Stimulated activated CD4-positive, alpha-beta T cell treated with anti-CD3 and anti-CD28 coated beads, Interleukin-12 subunit alpha, Interleukin-12 subunit beta, amount 100 ng/mL, for 4 hours (primary cell): ENCODE results near the gene TRIM44.
"Not testable (repeated sequence)": the region's sequence is repeated elsewhere in the genome, so short reads cannot be mapped to it uniquely, and the experiment has no call there.

Source experiments
- DNase-seq: peaks from one replicate; pipeline ENCODE4 v3.0.0-alpha.2; 2020

The TRIM44 gene

DNA sequence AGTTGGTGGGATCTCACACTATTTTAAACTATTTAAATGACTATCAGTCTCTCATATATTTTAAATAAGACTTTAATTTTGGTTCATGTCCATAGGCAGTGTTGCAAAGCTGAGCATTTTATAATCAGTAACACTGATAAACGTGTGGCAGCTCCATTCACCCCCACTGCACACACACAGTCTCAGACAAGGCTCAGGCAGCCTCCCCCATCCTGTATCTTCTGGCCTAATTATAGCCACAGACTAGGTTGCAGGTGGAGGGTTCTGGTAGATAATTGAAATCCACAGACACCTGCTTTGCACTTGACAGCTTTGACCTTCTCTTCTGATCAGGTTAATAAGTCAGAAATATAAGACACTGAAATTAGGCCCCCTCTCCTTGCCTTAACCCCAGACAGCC is 162.8 kb downstream of the TRIM44 start:
- no peak for DNase-seq

DNA sequence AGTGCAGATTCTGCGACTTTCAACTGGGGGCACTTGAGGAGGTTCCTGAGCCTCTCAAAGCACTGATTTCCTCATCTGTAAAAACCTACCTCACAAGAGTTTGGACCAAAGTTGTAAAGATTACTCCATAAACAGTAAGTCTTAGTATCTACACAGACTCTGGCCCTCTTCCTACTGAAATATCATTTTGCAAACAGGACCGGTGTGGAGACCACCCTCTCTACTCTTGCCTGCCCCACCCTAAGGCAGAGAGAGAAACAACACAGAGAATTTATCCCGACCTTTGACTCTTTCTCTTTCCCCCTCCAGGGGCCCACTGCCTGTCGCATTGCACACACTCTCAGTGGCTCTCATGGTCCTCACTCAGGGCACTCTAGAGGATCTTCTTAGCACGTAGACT is 163.4 kb downstream of the TRIM44 start:
- no peak for DNase-seq

DNA sequence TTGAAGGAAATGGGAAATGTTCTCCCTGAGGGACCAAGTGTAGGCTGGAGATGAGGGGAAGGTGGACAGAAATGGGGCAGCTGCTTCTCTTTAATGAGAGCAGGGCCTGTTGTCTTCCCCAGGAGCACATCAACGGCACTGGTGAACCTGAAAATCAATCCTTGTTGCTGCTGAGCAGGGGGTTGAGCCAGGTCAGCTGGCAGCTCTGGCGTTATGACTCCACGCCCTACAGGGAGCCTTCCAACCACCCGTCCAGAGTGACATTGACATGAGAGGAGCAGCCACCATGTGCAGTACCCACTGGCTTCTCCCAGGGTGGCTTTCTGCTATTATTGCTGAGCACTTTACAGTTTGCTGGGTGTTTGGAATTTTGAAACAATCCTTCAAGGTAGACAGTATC is 164.4 kb downstream of the TRIM44 start:
- no peak for DNase-seq

DNA sequence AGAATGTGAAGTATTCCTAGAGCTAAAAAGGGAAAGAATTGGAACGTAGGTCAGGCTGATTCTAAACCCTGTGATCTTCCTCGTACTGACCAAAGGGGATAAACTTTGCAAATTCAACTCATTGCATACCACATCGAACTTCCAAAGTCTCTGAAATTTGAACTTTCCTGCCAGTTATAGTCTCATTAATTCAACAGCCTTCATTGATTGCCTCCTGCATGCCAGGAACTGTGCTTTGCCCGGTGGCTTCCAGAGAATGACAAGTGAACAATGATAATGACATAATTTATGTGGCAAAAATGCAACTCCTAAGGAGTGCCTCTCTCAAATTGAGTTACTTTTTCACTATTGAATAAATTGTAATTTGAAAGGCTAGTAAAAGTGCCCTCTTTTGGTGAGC is 173.6 kb downstream of the TRIM44 start:
- no peak for DNase-seq

DNA sequence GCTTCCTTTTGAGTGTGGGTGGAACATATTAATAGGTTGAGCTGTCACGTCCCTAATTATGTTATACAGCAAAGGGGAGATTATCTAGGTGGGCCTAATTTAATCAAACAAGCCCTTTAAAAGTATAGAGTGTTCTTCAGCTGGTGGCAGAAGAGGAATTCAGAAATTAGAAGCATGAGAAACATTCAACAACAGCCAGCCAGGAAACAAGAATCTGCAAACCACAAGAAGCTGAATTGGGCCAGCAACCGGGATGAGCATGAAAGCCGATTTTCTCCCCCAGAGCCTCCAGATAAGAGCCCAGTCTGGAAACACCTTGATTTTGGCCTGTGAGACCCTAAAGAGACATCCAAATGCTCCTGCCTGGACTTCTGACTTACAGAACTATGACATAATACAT is 175.5 kb downstream of the TRIM44 start:
- no peak for DNase-seq

DNA sequence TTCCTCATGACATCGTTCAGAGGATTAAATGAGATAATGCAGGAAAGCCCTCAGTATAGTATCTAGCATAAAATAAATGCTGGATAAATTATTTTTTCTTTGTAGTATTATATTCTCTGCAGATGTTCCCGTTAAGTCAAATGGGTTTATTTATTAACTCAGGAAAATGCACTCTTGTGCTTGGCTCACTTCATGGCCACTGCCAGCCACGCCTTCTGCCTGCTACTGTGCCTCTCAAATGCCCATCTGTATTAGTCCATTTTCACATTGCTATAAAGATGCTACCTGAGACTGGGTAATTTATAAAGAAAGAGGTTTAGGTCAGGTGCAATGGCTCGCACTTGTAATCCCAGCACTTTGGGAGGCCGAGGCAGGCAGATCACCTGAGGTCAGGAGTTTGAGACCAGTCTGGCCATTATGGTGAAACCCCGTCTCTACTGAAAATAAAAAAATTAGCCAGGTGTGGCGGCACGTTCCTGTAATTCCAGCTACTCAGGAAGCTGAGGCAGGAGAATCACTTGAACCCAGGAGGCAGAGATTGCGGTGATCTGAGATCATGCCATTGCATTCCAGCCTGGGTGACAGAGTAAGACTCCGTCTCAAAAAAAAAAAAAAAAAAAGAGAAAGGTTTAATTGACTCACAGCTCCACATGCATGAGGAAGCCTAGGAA is 176.3 kb downstream of the TRIM44 start:
- not testable (repeated sequence) for DNase-seq

DNA sequence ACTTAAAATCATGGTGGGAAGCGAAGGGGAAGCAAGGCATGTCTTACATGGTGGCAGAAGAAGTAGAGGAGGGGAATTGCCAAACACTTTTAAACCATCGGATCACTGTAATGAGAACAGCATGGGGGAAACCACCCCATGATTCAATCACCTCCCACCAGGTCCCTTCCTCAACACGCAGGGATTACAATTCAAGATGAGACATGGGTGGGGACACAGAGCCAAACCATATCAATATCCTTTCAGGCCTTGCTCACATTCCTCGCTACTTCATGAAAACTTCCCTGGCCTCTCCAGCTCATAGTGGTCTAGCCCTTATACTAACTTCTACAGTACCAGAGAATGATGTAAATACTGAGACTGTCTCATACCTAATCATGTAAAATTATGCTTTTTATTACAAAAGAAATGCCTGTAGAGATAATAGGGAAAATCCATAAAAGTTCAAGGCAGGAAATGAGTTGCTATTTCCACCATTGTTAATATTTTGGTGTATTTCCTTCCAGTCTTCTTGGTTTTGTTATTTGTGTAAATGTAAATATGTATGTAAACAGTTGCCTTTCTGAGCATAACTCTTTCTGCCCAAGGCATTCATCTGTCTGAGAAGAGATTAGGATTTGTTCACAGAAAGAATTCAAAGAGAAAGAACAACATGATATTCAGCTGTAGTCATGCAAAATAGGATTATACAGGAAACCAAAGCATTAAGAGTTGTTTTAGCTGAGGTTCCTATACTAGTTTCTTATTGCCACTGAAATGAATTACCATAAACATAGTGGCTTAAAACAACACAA is 177.0 kb downstream of the TRIM44 start:
- DNase-seq = no peak

DNA sequence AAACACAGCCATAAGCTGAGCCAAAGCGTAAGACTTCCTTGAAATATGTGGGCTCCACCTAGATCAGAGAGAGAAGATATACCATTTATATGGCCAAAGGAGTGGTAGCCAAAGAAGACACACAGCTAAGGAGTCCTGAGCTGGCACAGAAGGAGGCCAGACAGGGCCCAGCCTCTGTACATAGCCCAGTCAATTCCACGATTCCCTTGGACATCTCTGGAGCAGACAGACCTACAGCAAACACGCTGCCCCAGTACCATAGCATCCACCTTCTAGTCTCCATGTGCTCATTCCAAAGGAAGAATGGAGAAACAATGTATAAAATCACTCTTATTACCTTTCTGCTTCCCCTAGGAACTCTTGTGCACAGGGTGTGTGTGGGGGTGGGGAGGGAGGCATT is 179.2 kb downstream of the TRIM44 start:
- no peak for DNase-seq

DNA sequence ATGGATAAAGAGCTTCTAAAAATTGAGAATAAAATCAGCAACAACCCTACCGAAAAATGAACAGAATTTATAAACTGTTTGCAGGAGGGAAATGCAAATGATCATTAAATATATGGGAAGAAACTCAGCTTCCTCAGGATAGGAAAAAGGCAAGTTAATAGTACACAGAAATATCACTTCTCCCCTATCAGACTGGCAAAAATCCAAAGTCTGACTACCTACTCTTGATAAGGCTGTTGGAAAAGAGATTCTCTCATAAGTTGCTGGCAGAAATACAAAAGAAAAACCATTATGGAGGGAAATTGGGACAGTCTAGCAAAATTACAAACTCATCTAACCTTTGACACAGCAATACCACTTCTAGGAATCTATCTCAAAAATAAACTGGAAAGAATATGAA is 180.4 kb downstream of the TRIM44 start:
- DNase-seq = no peak

DNA sequence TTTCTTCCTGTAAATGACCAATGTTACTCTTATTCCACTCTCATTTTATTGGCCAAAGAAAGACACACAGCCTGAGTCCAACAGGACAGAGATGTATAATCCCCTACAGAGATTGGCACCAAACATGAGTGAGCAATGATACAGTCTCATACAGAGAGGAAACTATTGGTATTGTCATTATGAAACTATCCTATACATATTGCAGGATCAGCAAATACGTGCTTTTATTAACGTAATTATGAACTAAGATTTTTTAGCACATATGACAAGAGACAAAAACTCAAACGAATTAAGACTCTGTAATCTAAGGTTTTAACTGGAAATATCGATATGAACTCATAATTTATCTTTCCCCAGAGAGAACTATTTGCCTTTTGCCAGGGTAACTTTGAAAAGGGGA is 182.0 kb downstream of the TRIM44 start:
- no peak for DNase-seq

DNA sequence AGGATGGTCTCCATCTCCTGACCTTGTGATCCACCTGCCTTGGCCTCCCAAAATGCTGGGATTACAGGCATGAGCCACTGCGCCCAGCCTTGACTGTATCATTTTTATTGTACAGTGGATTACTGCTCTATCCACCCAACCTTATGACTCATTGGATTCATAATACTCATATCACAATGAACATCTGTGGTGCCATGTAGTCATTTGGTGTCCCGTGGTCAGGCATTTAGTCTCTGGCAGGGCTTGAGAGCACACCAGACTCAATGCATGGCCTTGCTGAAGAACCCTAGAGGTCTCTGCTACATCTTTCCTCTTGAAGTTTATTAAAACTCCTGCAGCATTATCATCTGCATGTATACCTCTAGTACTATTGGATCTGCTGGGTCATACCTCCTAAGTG is 183.3 kb downstream of the TRIM44 start:
- no peak for DNase-seq

DNA sequence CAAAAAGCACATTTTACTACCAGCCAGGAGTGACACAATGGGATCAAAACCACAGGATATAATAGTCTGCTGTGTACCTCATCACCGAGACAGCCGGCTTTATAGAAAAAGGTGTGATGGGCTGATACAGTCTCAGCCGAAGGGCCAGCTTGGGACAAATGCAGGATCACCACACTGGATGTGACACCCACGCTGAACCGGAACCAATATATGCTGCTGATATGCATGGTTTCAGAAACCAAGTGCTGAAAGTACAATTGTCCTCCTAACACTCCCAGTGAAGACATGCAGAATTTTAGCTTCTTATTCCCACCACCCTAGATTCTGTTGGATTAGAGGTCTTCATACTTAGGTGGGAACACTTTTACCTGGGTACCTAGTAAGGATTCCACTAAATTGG is 184.3 kb downstream of the TRIM44 start:
- no peak for DNase-seq

DNA sequence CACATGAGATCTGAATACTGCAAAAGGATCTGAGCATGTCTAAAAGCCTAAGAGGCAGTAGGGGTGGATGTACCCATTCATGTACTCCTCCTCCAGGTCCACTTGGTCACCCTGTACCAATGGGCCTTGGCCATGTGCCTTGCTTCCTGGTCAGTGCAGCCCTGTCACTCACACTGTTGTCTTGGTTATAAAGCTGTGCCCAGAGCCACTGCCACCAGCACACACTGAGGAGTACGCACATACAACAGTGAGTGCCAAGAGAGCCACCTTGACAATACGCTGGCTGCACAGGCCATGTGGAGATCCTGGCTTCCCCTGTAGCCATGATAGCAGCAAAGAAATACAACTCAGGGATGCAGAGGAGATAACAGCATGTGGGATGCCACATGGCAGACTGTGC is 184.9 kb downstream of the TRIM44 start:
- DNase-seq = no peak

DNA sequence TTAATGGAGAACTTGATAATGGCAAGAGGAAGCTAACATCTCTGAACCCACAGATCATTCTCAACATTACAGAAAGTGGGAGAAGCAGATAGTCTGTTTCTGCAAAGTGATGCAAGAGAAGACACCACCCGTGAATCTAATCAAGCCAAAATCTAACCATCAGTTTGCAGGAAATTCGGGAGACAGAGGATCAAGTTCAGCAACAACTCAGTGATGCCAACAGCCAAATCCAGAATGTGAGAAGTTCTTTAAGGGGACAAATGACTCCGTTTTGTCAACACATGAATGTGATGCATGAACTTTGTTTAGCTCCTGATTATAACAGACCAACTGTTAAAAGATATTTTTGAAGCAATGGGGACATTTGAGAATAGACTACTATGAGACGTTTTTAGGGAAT is 186.0 kb downstream of the TRIM44 start:
- no peak for DNase-seq

DNA sequence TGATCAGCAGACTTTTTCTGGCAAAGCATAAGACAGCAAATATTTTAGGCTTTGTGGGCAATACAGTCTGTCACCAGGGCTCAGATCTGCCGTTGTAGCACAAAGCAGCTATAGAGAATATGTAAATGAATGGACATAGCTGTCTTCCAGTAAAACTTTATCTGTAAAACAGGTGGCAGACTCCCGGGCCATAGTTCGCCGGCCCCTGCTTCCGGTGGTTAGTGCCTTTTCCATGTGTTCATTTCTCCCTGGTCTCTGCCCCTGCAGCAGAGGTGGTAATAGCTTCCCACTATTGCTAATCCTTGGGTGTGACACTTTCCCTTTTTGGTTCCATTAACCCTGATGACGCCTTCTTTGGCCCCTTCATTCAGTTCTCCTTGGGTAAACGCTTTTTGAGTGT is 187.6 kb downstream of the TRIM44 start:
- DNase-seq = no peak

DNA sequence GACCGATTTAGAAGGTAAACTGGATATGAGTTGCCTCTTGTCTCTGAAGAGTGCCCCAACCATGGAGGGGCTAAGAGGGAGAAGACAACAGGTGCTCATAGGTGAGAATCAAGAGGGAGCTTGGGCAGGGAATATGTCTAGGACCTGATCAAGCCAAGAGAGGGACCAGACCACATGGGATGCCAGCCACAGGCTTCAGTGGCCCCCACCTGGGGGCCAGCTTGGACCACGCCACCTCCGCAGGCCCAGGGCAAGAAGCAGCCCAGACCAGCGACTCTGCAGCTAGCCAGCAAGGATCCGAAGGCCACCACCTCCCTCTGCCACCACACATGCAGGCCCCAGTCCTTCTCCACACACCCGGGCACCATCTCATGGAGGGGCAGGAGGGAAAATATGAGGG is 188.8 kb downstream of the TRIM44 start:
- DNase-seq = no peak

DNA sequence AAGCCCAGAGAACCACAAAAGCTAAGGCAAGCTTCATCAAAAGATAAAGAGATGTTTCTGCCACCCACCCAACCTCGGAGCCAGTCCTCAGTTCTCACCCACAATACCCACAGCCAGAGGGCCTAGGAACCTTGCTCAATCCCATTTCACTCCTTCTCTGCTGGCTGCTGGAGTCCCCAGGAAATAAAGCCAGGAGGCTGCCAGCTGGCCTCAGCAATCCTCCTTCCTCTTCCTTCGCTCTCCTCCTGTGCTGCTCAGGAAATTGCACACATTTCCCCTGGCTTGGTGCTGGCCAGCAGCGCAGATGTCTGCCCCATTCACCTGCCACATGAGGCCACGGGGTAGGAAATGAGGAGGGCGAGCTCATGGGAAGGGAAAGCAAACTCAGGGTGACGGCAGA is 189.5 kb downstream of the TRIM44 start:
- no peak for DNase-seq

DNA sequence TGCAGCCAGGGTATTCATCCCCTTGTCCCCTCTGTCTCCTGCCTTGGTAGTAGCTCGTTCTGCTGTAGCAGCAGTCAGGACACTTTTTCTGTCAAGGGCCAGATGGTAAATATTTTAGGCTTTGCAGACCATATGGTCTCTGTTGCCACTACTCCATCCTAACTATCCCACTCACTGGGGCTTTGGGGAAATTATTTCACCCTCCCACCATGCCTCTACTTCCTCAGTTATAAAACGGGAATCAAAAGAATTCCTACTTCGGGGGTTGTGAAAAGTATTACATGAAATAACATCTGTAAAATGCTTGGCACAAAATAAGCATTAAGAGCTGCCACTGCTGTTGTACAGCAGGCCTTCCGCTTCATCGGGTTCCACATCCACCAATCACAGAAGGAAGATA is 191.4 kb downstream of the TRIM44 start:
- no peak for DNase-seq

DNA sequence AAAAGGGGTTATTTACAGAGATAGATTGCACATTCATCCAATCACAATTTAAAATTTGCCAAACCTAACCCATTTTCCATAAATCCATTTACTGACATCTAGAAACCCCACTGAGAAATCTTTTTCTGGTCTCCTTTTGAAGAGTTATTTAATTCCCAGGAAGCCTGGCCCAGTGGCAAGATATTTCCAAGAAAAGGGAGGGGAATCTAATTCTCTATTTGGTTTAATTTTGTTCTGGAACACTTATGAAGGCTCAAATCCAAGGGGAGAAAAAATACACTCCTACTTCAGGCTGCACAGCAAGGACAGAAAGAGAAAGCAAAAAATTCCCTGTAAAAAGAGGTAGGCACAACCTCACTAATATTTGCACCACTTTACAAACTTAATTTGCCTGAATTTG is 193.1 kb downstream of the TRIM44 start:
- DNase-seq = no peak

DNA sequence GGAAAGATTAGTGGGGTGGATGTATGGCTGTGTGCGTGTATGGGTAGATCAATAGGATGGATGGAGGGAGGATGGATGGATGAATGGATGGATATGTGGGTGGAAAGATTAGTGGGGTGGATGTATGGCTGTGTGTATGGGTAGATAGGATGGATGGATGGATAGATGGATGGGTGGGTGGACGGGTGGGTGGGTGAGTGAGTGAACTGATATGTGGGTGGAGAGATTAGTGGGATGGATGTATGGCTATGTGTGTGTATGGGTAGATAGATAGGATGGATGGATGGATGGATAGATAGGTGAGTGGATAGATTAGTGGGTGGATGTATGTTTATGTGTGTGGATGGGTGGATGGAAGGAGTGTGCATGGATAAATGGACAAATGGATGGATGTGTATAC is 193.7 kb downstream of the TRIM44 start:
- no peak for DNase-seq

DNA sequence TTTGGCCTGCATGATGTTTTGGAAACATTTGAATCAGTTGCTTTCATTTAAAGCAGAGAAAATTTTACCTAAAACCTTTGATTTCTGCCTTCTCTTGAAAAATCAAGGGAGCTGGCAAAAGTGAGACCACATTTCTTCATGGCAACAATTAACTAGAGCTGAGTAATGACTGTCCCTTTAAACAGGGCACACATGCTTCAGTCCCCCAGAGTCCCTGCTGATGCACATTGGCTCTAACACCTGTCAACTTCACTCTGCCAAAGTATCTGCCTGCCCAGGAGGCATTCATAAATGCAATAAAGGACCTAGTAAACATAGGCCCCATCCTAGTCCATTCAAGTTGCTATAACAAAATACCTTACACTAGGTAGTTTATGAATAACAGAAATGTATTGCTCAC is 194.2 kb downstream of the TRIM44 start:
- DNase-seq = no peak

DNA sequence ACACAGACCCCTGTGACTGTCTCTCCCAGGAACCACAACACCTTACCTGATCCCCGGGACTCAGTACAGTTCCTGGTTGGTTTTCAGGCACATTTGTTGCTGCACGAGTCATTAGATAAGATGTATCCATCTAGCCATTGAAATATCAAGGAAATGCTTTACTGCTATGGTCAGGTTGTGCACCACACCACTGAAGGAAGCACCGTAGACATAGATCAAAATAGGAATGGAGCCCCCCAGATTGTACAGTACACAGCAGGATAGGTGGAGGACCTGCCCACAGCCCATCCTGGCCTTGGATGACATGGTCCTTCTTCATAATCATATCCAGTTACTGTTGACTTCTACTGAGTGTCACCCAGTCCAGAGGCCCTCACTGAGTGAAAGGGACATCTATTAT is 195.3 kb downstream of the TRIM44 start:
- DNase-seq = no peak

DNA sequence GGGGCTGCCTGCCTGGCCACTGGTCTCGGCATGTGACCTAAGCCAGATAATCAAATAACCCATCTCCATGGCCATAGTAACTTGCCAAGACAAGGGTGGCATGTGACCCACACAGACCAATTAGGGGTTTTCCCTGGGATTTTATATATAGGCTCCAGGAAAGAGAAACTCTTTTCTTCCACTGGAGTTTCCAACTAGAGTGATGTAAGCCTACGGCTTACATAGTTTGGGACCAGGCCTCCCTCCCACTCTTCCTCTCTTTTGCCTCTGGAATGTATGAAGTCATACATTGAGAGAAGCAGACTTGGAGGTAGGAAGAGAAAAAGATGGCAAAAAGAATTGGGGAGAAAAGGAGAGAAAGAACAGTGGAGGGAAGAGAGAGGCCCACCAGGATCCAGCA is 196.7 kb downstream of the TRIM44 start:
- no peak for DNase-seq

DNA sequence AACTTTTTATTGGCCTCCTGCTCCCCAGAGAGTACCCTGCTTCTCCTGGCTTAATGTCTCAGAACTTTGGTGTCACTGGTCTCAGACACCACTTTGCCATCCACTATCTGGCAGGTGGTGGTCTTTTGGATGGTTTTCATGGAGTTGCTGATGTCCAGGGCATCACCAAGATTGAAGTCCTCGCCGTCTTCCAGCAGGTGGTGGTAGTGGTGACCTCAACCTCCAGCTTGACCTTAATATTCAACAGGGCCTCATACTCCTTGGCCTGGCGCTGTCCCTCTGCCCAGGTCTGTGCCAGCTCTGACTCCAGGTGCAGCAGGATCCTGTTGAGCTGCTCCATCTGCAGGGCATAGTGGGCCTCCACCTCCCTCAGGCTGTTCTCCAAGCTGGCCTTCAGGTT is 197.6 kb downstream of the TRIM44 start:
- DNase-seq = not testable (repeated sequence)

DNA sequence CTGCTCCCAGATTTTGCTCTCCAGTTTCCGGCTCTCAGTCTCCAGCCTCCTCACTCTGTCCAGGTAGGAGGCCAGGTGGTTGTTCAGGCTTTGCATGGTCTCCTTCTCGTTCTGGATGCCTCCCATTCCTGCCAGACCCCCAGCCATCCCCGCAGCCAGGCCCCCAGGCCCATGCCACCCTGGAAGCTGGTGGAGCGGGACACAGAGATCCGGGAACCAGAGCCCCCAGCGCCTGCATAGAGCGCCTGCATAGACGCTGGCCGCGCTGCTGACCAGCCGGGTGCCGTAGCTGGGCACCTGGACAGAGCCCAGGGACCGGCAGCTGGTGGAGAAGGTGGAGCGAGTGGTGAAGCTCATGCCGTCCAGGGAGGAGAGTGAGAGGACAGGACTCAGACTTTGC is 198.6 kb downstream of the TRIM44 start:
- no peak for DNase-seq
